ENCODE data around the gene CASQ1.

- TF ChIP-seq JUN (IDR thresholded peaks at IDR 0.05; ENCODE audit: borderline replicate concordance, insufficient read depth, insufficient read length, low read depth) (no peak), CTCF (IDR thresholded peaks at IDR 0.05; ENCODE audit: extremely low read depth in 1 of 2, insufficient read depth in 1 of 2, low read depth in 1 of 2, low read length in 2 of 2) (no peak), POLR2A (IDR thresholded peaks at IDR 0.05; ENCODE audit: low read depth, low read length) (no peak), MYC (IDR thresholded peaks at IDR 0.05; ENCODE audit: low read depth, low read length) (no peak), EZH2 (IDR thresholded peaks at IDR 0.05; ENCODE audit: borderline replicate concordance, low read depth, low read length, severe bottlenecking) (no peak), FOS (IDR thresholded peaks at IDR 0.05; ENCODE audit: borderline replicate concordance, insufficient read depth, low read length) (no peak), POLR2AphosphoS5 (IDR thresholded peaks at IDR 0.05; ENCODE audit: insufficient read depth, low read depth, low read length) (no peak), MAX (IDR thresholded peaks at IDR 0.05; ENCODE audit: insufficient read depth, insufficient read length) (no peak), GATA2 (IDR thresholded peaks at IDR 0.05; ENCODE audit: insufficient read depth, insufficient read length, low read depth, low read length) (no peak)
These were observed 11.0 kb upstream of the CASQ1 start for GRCh38 chr1:160179336-160179735.
